LHCN-M2 (cell line): ENCODE results near the gene ECPAS. TPM values are rescaled to one million over a fixed set of nuclear protein-coding genes. Genes with fewer than 3 reads are reported as not detected.
A peak's percentile ranks its signal among the peaks of the same experiment; 100 is the strongest.
"Not testable (repeated sequence)": the region's sequence is repeated elsewhere in the genome, so short reads cannot be mapped to it uniquely, and the experiment has no call there.

Experiments
- DNase-seq: peaks from one replicate; pipeline ENCODE4 v3.0.0-alpha.2; 2012; ENCODE audit warnings: low read depth
- total RNA-seq: library from RNA; depleted of rRNA; stranded (reverse); fragments of >200 nt; gene quantifications from 2 replicates; pipeline ENCODE4 v1.2.3, GENCODE V29; 2014

The ECPAS gene
- total RNA-seq, 1 experiment from 2014 or later: 48.5 TPM

GRCh38 chr9:111423389-111423788, 60.8 kb downstream of the ECPAS start:
- DNase-seq: no peak

- DNase-seq: no peak
Measured at GRCh38 chr9:111414406-111414805, 69.8 kb downstream of the ECPAS start.

- no peak for DNase-seq
Measured at GRCh38 chr9:111413996-111414395, 70.2 kb downstream of the ECPAS start.

GRCh38 chr9:111412280-111412679, 71.9 kb downstream of the ECPAS start:
- no peak for DNase-seq

GRCh38 chr9:111411266-111411665, 72.9 kb downstream of the ECPAS start:
- no peak for DNase-seq

- DNase-seq: no peak
Measured at GRCh38 chr9:111407813-111408212, 76.4 kb downstream of the ECPAS start.

- peak; percentile 65 for DNase-seq
Measured at GRCh38 chr9:111405701-111406100, 78.5 kb downstream of the ECPAS start.

- not testable (repeated sequence) for DNase-seq
Measured at GRCh38 chr9:111401486-111401885, 82.7 kb downstream of the ECPAS start.

GRCh38 chr9:111400564-111400898, 83.7 kb downstream of the ECPAS start:
- DNase-seq: no peak

GRCh38 chr9:111399772-111400563, 84.2 kb downstream of the ECPAS start:
- DNase-seq: no peak

GRCh38 chr9:111399211-111399739, 84.9 kb downstream of the ECPAS start:
- DNase-seq: no peak

GRCh38 chr9:111393971-111394370, 90.2 kb downstream of the ECPAS start:
- no peak for DNase-seq

GRCh38 chr9:111389406-111389805, 94.8 kb downstream of the ECPAS start:
- no peak for DNase-seq

GRCh38 chr9:111386386-111386785, 97.8 kb downstream of the ECPAS start:
- DNase-seq: no peak

- DNase-seq: no peak
Measured at GRCh38 chr9:111381006-111381405, 103.2 kb downstream of the ECPAS start.

GRCh38 chr9:111375817-111376564, 108.2 kb downstream of the ECPAS start:
- DNase-seq: no peak

GRCh38 chr9:111375062-111375461, 109.1 kb downstream of the ECPAS start:
- DNase-seq: peak; percentile 16

- DNase-seq: no peak
Measured at GRCh38 chr9:111372297-111372696, 111.9 kb downstream of the ECPAS start.

- no peak for DNase-seq
Measured at GRCh38 chr9:111366978-111367377, 117.2 kb downstream of the ECPAS start.

GRCh38 chr9:111362526-111362925, 121.7 kb downstream of the ECPAS start:
- no peak for DNase-seq

GRCh38 chr9:111360881-111361280, 123.3 kb downstream of the ECPAS start:
- no peak for DNase-seq

- DNase-seq: peak; percentile 89
Measured at GRCh38 chr9:111356481-111357244, 127.5 kb downstream of the ECPAS start.
